Measurements from ENCODE around the gene MON2.
"Not testable (repeated sequence)": the region's sequence is repeated elsewhere in the genome, so short reads cannot be mapped to it uniquely, and the experiment has no call there.

The MON2 gene

GRCh38 chr12:62471734-62472133 lies 5.1 kb downstream of the MON2 start:
- no peak for DNase-seq (ENCODE audit: low spot score)

GRCh38 chr12:62472472-62472871 lies 5.8 kb downstream of the MON2 start:
- DNase-seq (ENCODE audit: low spot score), result no peak

GRCh38 chr12:62481843-62482540 lies 15.4 kb downstream of the MON2 start:
- peak; percentile 71 for DNase-seq (ENCODE audit: low spot score)

- no peak for DNase-seq (ENCODE audit: low spot score)
These were observed 16.1 kb downstream of the MON2 start for GRCh38 chr12:62482769-62483168.

- DNase-seq (ENCODE audit: low spot score), result no peak
These were observed 17.6 kb downstream of the MON2 start for GRCh38 chr12:62484233-62484632.

- no peak for DNase-seq (ENCODE audit: low spot score)
These were observed 39.2 kb downstream of the MON2 start for GRCh38 chr12:62505786-62506185.

GRCh38 chr12:62512901-62513300 lies 46.3 kb downstream of the MON2 start:
- DNase-seq (ENCODE audit: low spot score), result no peak

- DNase-seq (ENCODE audit: low spot score), result not testable (repeated sequence)
These were observed 47.5 kb downstream of the MON2 start for GRCh38 chr12:62514080-62514479.

GRCh38 chr12:62516927-62517326 lies 50.3 kb downstream of the MON2 start:
- peak; percentile 41 for DNase-seq (ENCODE audit: low spot score)

GRCh38 chr12:62517887-62518286 lies 51.3 kb downstream of the MON2 start:
- no peak for DNase-seq (ENCODE audit: low spot score)

- peak; percentile 62 for DNase-seq (ENCODE audit: low spot score)
These were observed 52.4 kb downstream of the MON2 start for GRCh38 chr12:62519043-62519442.

- DNase-seq (ENCODE audit: low spot score), result no peak
These were observed 53.7 kb downstream of the MON2 start for GRCh38 chr12:62520361-62520760.

GRCh38 chr12:62522984-62523383 lies 56.4 kb downstream of the MON2 start:
- peak; percentile 20 for DNase-seq (ENCODE audit: low spot score)

- no peak for DNase-seq (ENCODE audit: low spot score)
These were observed 57.0 kb downstream of the MON2 start for GRCh38 chr12:62523619-62524018.

- no peak for DNase-seq (ENCODE audit: low spot score)
These were observed 58.6 kb downstream of the MON2 start for GRCh38 chr12:62525271-62525670.

- DNase-seq (ENCODE audit: low spot score), result no peak
These were observed 64.0 kb downstream of the MON2 start for GRCh38 chr12:62530596-62530995.

- no peak for DNase-seq (ENCODE audit: low spot score)
These were observed 65.7 kb downstream of the MON2 start for GRCh38 chr12:62532333-62532732.

GRCh38 chr12:62533087-62533754 lies 66.6 kb downstream of the MON2 start:
- DNase-seq (ENCODE audit: low spot score), result no peak

- DNase-seq (ENCODE audit: low spot score), result no peak
These were observed 67.1 kb downstream of the MON2 start for GRCh38 chr12:62533755-62534107.

GRCh38 chr12:62536546-62536945 lies 69.9 kb downstream of the MON2 start:
- no peak for DNase-seq (ENCODE audit: low spot score)

- no peak for DNase-seq (ENCODE audit: low spot score)
These were observed 70.9 kb downstream of the MON2 start for GRCh38 chr12:62537551-62537950.

- DNase-seq (ENCODE audit: low spot score), result no peak
These were observed 73.7 kb downstream of the MON2 start for GRCh38 chr12:62540354-62540753.

- DNase-seq (ENCODE audit: low spot score), result no peak
These were observed 76.2 kb downstream of the MON2 start for GRCh38 chr12:62542814-62543213.

- DNase-seq (ENCODE audit: low spot score), result no peak
These were observed 76.7 kb downstream of the MON2 start for GRCh38 chr12:62543324-62543723.
